ENCODE results near the gene SORCS2.
"Not testable (repeated sequence)": the region's sequence is repeated elsewhere in the genome, so short reads cannot be mapped to it uniquely, and the experiment has no call there.

The SORCS2 gene

DNA sequence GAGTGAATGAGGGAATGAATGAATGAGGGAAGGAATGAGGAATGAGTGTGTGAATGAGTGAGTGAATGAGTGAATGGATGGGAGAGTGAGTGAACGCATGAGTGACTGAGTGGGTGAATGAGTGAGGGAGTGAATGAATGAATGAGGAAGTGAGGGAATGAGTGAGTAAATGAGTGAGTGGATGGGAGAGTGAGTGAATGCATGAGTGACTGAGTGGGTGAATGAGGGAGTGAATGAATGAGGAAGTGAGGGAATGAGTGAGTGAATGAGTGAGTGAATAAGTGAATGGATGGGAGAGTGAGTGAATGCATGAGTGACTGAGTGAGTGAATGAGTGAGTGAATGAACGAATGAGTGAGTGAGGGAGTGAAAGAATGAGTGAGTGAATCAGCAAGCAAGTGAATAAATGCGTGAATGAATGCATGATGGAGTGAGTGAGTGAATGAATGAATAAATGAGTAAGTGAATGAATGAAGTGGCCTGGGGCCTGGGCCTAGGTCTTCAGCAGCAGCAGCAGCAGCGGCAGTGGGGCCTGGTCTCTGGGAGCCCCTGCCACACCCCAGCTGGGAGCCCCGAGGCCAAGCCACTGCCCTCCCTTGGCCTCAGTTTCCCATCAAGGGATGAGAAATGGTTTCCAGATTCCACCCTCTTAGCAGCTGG lies 258.6 kb downstream of the SORCS2 start:
- no peak for TF ChIP-seq CTCF (IDR thresholded peaks at IDR 0.05)

DNA sequence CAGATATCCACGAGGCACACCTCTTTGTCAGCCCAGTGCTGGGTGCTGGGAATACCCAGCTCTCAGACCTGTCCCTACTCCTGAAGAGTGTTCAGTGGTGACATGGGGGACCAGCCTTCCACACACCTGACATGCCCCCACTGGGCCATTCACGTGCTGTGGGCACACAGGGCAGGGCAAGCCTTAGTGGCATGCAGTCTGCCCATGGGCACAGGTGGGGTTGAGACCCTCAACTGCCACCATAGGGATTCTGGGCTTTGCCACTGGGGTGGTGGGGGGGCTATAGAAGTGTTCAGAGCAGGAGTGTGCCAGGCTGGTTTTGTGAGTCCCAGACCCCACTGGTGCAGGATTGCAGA lies 259.1 kb downstream of the SORCS2 start:
- Histone ChIP-seq H3K27ac (no peak overlapping the region), H3K4me3 (no peak overlapping the region)
- TF ChIP-seq CTCF (IDR thresholded peaks at IDR 0.05), result no peak
- DNase-seq (ENCODE audit: low spot score), result no peak

More for the DNA sequence above, 258.6 kb downstream of the SORCS2 start:
- DNase-seq (ENCODE audit: low spot score), result no peak
- Histone ChIP-seq H3K27ac (no peak overlapping the region), H3K4me3 (no peak overlapping the region)

GRCh38 chr4:7451800-7452199 lies 259.5 kb downstream of the SORCS2 start:
- no peak for TF ChIP-seq CTCF (IDR thresholded peaks at IDR 0.05)
- DNase-seq (ENCODE audit: low spot score), result no peak

DNA sequence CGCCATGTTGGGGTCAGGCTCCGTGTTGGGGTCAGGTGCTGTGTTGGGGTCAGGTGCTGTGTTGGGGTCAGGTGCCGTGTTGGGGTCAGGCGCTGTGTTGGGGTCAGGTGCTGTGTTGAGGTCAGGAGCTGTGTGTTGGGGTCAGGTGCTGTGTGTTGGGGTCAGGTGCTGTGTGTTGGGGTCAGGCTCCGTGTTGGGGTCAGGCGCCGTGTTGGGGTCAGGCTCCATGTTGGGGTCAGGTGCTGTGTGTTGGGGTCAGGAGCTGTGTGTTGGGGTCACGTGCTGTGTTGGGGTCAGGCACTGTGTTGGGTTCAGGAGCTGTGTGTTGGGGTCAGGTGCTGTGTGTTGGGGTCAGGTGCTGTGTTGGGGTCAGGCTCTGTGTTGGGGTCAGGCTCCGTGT lies 260.5 kb downstream of the SORCS2 start:
- not testable (repeated sequence) for DNase-seq (ENCODE audit: low spot score); H3K27ac ChIP-seq; H3K4me3 ChIP-seq

More at GRCh38 chr4:7451800-7452199, 259.5 kb downstream of the SORCS2 start:
- H3K27ac ChIP-seq, result no peak overlapping the region
- no peak overlapping the region for H3K4me3 ChIP-seq

GRCh38 chr4:7457201-7458065 lies 265.1 kb downstream of the SORCS2 start:
- no peak for TF ChIP-seq CTCF (IDR thresholded peaks at IDR 0.05)
- no peak overlapping the region for H3K4me3 ChIP-seq
- DNase-seq (ENCODE audit: low spot score), result no peak
- no peak overlapping the region for H3K27ac ChIP-seq

- H3K4me3 ChIP-seq, result no peak overlapping the region
- TF ChIP-seq CTCF (IDR thresholded peaks at IDR 0.05), result no peak
- H3K27ac ChIP-seq, result no peak overlapping the region
- DNase-seq (ENCODE audit: low spot score), result no peak
These were observed 265.7 kb downstream of the SORCS2 start for GRCh38 chr4:7458066-7458425.

DNA sequence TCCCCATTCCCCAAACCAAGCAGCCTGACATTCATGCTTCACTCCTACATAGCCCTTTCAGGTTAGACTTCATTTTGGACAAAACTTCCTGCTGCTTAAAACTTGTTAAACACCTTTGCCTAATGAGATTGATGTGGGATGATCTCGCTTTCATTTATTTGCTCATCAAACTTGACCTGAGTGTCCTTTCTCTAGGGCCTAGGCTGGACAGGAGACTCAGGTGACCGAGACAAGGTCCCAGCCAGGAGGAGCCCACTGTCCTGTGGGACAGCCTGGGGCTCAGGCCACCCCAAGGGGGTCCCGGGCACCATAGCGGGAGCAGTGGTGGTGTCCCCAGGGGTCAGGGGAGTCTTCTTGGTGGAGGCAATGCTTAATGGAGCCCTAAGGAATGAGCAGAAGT lies 266.1 kb downstream of the SORCS2 start:
- DNase-seq (ENCODE audit: low spot score), result no peak
- Histone ChIP-seq H3K4me3 (no peak overlapping the region), H3K27ac (no peak overlapping the region)
- TF ChIP-seq CTCF (IDR thresholded peaks at IDR 0.05), result no peak
